PC-3 (cell line): ENCODE measurements around the gene DAP3. TPM values are rescaled to one million over a fixed set of nuclear protein-coding genes. Genes with fewer than 3 reads are reported as not detected.
A peak's percentile ranks its signal among the peaks of the same experiment; 100 is the strongest.

ENCODE experiments used
- ATAC-seq: fragments of 200-7000 bp; cut with Tn5 transposase; 2 replicates; pipeline ENCODE4 v1.9.1; 2020; ENCODE audit warnings: mild to moderate bottlenecking, moderate library complexity
- BruUV-seq: library from RNA; stranded (reverse); fragments of 400-500 nt; replicated peaks from 2 replicates; lab custom pipeline; 2021; lab: Mats Ljungman, UMichigan
- CTCF ChIA-PET: fragments of 300-600 bp; sonication (Branson Sonifier 250); formaldehyde crosslinking; loops from one replicate; lab custom pipeline; 2022; ENCODE audit warnings: antibody characterized with exemption; lab: Charles Lee
- POLR2A ChIA-PET: fragments of 300-600 bp; sonication (Branson Sonifier 250); formaldehyde crosslinking; loops from one replicate; lab custom pipeline; 2022; ENCODE audit warnings: antibody characterized with exemption; ENCODE audit not compliant: unreplicated experiment; lab: Charles Lee
- DNase-seq: peaks from one replicate; pipeline ENCODE4 v3.0.0-alpha.2; 2015
- H2AFZ ChIP-seq: fragments of 300-600 bp; sonication (generic); 2 replicates; pipeline ENCODE4 v1.6.0; 2016; ENCODE audit warnings: antibody characterized with exemption, low read length
- H3F3A ChIP-seq: fragments of 300-600 bp; sonication (generic); one replicate; pipeline ENCODE4 v1.6.0; 2017; ENCODE audit warnings: antibody characterized with exemption, low read length, control low read depth, mild to moderate bottlenecking; ENCODE audit not compliant: unreplicated experiment
- H3K27ac ChIP-seq: fragments of 300-600 bp; sonication (generic); 2 replicates; pipeline ENCODE4 v1.5.1; 2016; ENCODE audit warnings: mild to moderate bottlenecking, low read length
- H3K27me3 ChIP-seq: fragments of 300-600 bp; sonication (generic); 2 replicates; pipeline ENCODE4 v1.6.1; 2016; ENCODE audit warnings: low read length, mixed read lengths
- H3K36me3 ChIP-seq: fragments of 300-600 bp; sonication (generic); 2 replicates; pipeline ENCODE4 v1.6.1; 2016; ENCODE audit warnings: low read depth, mixed run types, low read length, mixed read lengths
- H3K4me1 ChIP-seq: fragments of 300-600 bp; sonication (generic); 2 replicates; pipeline ENCODE4 v1.5.1; 2016; ENCODE audit warnings: low read length; ENCODE audit not compliant: insufficient read depth
- H3K4me2 ChIP-seq: fragments of 300-600 bp; sonication (generic); 2 replicates; pipeline ENCODE4 v1.6.0; 2016; ENCODE audit warnings: low read length
- H3K4me3 ChIP-seq: fragments of 300-600 bp; sonication (generic); 2 replicates; pipeline ENCODE4 v1.5.1; 2016; ENCODE audit warnings: mild to moderate bottlenecking, low read length, mixed read lengths
- H3K79me2 ChIP-seq: fragments of 300-600 bp; sonication (generic); 2 replicates; pipeline ENCODE4 v1.6.1; 2017; ENCODE audit warnings: low read length, mixed read lengths
- H3K9ac ChIP-seq: fragments of 300-600 bp; sonication (generic); 2 replicates; pipeline ENCODE4 v1.6.0; 2016; ENCODE audit warnings: mild to moderate bottlenecking, low read length
- H3K9me2 ChIP-seq: fragments of 300-600 bp; sonication (generic); replicated peaks from 2 replicates; pipeline ENCODE4 v1.6.1; 2016; ENCODE audit warnings: mixed run types, low read length, mixed read lengths
- H3K9me3 ChIP-seq: fragments of 300-600 bp; sonication (generic); 2 replicates; pipeline ENCODE4 v1.6.1; 2016; ENCODE audit warnings: low read length, mixed read lengths
- H4K20me1 ChIP-seq: fragments of 300-600 bp; sonication (generic); 2 replicates; pipeline ENCODE4 v1.6.1; 2016; ENCODE audit warnings: low read length, mixed read lengths
- EZH2 ChIP-seq: fragments of 300-600 bp; sonication (generic); IDR thresholded peaks from one replicate; pipeline ENCODE4 v1.6.1; 2017; ENCODE audit warnings: antibody characterized with exemption, mild to moderate bottlenecking, low read length; ENCODE audit not compliant: unreplicated experiment
- EZH2phosphoT487 ChIP-seq: fragments of 300-600 bp; sonication (generic); IDR thresholded peaks from 2 replicates; pipeline ENCODE4 v1.6.1; 2018; ENCODE audit warnings: mild to moderate bottlenecking, antibody characterized with exemption, low read length, borderline replicate concordance
- intact Hi-C: fragments of 100-400 bp; cut with micrococcal nuclease; formaldehyde crosslinking; loops from 2 replicates; pipeline ENCODE4 v1.9.0; 2023
- total RNA-seq: library from RNA; depleted of rRNA; stranded (reverse); fragments of >200 nt; gene quantifications from 2 replicates; pipeline ENCODE4 v1.2.3, GENCODE V29; 2014
- TF ChIP-seq, protein P1 (sequence below): fragments of 300-600 bp; sonication (generic); conservative IDR thresholded peaks from 2 replicates; pipeline ENCODE4 v1.5.1; 2017; ENCODE audit warnings: antibody characterized with exemption, low read depth, mild to moderate bottlenecking, low read length

DAP3 gene
- total RNA-seq, 1 experiment from 2014 or later = 144 TPM

DNA sequence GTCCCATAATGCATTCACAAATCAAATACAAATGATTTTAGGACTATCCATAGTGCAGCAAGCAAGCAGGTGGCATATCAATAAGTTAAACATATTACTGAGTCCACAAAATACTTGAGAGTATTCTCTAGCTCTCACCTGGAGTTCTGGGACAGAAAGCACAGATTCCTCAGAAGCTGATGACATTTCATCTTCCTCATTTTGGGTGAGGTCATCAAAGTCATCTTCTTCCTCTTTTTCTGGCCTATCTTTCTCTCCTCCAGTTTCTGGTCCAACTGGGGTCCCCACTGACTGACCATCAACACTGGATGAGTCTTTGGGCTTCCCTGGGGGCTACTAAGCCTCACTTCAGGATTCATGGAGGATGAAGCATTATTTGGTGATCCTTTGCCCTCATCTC, 39.2 kb upstream of the DAP3 start:
- ChIA-PET POLR2A (no interaction called here), CTCF (no interaction called here)
- intact Hi-C loops = loop anchor here (10.0 kb wide), 1 partner anchor 75 kb away; no protein-coding TSS in a partner anchor

DNA sequence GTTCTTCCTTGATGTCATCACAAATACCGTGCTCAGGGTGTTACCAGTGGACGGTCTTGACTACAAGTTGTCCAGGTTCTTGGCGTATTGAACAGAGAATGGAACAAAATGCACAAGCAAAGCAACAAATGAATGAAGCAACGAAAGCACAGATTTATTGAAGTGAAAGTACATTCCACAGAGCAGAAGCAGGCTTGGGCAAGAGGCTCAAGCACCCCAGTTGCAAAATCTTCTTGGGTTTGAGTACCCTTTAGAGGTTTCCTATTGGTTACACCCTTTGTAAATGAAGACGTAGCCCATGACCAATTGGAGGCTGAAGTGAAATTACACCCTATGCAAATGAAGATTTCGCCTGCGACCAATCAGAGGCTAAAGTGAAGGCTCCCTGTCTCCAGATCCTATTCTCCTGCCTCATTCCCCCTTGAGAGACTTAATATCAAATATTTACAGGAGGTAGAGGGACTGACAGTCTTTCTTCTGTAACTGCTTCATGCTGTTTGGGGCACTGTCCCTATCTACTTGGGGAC, 38.6 kb upstream of the DAP3 start:
- intact Hi-C loops = loop anchor here (10.0 kb wide), 1 partner anchor 75 kb away; no protein-coding TSS in a partner anchor

More for the DNA sequence above, 39.2 kb upstream of the DAP3 start:
- Histone ChIP-seq H3K9me2 (no peaks in the 10 kb centered on the region), H3K4me2 (no peak overlapping the region), H3K36me3 (peaks cover 2% of the 10 kb centered on the region; the same call in 1 of the 2 replicates), H2AFZ (no peak overlapping the region), H3K27ac (no peak overlapping the region), H3K79me2 (no peaks in the 10 kb centered on the region), H4K20me1 (no peaks in the 10 kb centered on the region), H3K27me3 (no peaks in the 10 kb centered on the region), H3K4me3 (no peak overlapping the region), H3F3A (peaks cover 9% of the 10 kb centered on the region), H3K9ac (no peak overlapping the region), H3K9me3 (no peaks in the 10 kb centered on the region), H3K4me1 (peaks cover 33% of the 10 kb centered on the region)
- BruUV-seq = no TSS peak
- TF ChIP-seq, protein P1, sequence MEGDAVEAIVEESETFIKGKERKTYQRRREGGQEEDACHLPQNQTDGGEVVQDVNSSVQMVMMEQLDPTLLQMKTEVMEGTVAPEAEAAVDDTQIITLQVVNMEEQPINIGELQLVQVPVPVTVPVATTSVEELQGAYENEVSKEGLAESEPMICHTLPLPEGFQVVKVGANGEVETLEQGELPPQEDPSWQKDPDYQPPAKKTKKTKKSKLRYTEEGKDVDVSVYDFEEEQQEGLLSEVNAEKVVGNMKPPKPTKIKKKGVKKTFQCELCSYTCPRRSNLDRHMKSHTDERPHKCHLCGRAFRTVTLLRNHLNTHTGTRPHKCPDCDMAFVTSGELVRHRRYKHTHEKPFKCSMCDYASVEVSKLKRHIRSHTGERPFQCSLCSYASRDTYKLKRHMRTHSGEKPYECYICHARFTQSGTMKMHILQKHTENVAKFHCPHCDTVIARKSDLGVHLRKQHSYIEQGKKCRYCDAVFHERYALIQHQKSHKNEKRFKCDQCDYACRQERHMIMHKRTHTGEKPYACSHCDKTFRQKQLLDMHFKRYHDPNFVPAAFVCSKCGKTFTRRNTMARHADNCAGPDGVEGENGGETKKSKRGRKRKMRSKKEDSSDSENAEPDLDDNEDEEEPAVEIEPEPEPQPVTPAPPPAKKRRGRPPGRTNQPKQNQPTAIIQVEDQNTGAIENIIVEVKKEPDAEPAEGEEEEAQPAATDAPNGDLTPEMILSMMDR = no peak
- TF ChIP-seq EZH2 = no peak
- TF ChIP-seq EZH2phosphoT487 = no peak
- ATAC-seq (no peak), DNase-seq (no peak)

More for the DNA sequence above, 38.6 kb upstream of the DAP3 start:
- H3K36me3 ChIP-seq = peaks cover under 1% of the 10 kb centered on the region; the same call in 1 of the 2 replicates
- CTCF ChIA-PET = no interaction called here
- ATAC-seq = no peak
- no peaks in the 10 kb centered on the region for H3K27me3 ChIP-seq
- TF ChIP-seq EZH2 (no peak), EZH2phosphoT487 (no peak)
- TF ChIP-seq, protein P1 = no peak
- no peaks in the 10 kb centered on the region for H3K79me2 ChIP-seq
- peak overlapping the region; percentile 61; the same call in 1 of the 2 replicates for H2AFZ ChIP-seq
- DNase-seq = no peak
- H3K4me1 ChIP-seq = peaks cover 33% of the 10 kb centered on the region
- no peak overlapping the region for H3K4me3 ChIP-seq
- POLR2A ChIA-PET = no interaction called here
- peak overlapping the region; percentile 75 for H3K27ac ChIP-seq
- peaks cover 9% of the 10 kb centered on the region for H3F3A ChIP-seq
- H3K9me2 ChIP-seq = no peaks in the 10 kb centered on the region
- no peaks in the 10 kb centered on the region for H3K9me3 ChIP-seq
- H4K20me1 ChIP-seq = no peaks in the 10 kb centered on the region
- BruUV-seq = no TSS peak
- peak overlapping the region; percentile 26; the same call in 1 of the 2 replicates for H3K9ac ChIP-seq
- H3K4me2 ChIP-seq = peak overlapping the region; percentile 70
